HG03025 (cell line): ENCODE data around the gene SIAH3.

ENCODE experiments used
- ATAC-seq: cut with Tn5 transposase; IDR thresholded peaks from one replicate; pipeline ENCODE4 v1.9.1; 2021; ENCODE audit warnings: mild to moderate bottlenecking, moderate library complexity; ENCODE audit not compliant: unreplicated experiment, low FRiP score

Gene SIAH3

DNA sequence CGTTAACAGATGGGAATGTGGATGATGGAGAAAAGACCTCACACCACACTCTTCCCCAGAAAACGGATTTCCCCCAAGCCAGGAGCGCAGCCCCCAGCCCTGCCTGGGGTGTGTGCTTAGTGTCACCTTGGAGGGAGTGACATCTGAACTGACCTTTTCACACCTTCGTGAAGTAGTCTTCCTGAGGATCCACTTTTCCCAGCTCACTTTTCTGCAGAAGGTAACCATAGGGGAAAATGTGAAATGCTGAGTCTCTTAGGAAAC is 26.2 kb downstream of the SIAH3 start:
- ATAC-seq, result no peak

DNA sequence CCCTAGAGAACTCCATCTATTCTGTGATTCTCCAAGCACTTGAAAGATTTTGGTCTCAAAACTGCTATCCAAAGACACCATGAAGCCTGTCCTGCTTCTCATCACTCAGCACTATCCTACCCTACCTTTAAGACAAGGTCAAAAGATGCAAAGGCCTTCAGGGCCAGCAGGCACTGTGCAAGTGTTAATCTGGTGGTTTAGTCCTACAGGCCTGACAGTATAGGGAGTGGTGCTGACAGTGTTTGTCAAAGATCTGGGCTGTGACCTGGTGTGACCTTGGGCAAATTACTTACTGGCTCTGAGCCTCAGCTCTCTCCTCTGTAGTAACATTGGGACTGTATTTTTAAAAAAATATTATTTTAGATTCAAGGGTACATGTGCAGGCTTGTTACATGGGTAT is 28.0 kb downstream of the SIAH3 start:
- no peak for ATAC-seq

DNA sequence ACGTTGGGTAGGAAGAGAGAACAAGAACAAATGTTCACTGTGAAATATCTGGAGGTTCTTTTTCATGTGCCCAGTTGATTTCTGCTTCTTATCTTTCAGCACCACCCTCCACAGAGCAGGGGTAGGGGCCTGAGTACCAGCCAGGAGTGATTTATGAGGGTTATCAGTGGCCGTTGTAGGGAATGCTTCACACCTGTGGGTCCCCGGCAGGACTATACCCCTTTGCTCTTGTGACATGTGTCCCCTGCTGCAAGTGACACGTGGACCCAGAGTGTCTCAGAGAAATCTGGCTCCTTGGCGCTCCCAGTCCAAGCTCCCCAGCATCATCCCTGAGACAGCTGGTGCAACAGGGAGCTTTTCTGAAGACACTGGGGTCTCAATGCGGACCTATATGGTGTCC is 29.7 kb downstream of the SIAH3 start:
- ATAC-seq, result no peak

DNA sequence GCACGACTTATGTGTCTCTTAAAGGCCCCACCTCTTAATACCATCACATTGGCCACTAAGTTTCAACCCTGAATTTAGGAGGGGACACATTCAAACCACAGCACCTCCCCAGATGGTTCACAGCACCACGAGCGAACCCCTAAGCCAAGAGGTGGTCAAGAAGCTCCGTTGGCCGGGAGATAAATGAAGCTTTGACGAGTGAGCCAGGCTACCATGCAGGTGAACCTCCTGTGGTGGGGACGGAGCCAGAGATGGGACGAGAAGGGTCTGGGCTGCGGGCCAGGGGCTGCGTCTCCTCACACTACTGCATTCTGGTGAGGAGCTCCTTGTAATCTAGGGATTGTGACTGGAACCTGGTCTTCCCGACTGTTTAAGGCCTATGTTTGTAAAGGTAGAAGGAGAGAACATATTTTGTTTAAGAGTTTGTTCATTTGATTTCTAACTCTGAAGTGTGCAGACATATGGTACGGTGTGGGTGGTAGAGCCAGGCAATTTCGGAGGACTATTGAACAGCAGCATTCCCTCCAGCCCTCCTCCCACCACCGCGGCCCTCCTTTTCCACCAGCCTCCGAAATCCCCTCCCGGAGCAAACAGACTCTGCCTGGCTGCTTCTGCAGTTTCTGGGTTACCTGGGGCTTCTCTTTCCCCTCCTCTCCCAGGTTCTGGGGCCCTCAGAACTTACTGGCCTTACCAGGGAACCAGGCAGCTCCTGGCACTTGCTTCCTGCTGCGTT is 31.3 kb downstream of the SIAH3 start:
- ATAC-seq, result no peak

DNA sequence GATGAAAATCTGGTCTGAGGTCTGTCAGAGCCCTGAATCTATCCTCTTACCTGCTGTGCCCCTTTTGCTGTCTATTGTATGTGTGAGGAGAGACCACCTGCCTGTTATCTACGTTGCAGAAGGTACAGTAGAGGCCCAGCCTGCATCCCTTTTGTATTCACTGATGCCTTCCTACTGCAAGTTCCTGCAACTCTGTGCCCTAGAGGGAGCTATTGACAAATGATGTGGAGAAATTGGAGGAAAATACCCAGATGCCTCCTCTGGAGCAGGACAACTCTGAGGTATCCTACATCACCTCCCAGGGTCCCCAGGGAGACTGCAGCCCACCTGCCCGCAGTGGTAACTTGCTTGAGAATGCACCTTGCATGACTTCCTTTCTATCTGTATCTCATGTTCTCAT is 33.7 kb downstream of the SIAH3 start:
- ATAC-seq, result no peak

DNA sequence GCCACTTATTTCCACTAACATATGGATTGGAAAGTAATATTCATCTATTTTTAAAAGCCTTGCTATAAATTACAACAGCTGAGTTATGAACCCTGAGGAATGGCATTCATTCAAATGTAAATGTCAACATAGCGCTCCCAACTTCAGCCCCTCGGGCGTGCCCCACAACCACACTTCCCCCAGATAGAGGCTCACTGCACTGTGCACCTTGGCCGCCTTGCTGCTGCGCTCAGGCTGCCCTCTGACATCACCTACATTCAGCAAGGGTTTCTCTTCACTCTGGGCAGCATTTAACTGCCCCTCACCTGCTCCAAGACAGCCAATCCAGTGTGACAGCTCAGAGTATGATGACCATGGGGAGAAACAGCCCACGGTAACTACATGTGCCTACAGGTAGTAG is 35.1 kb downstream of the SIAH3 start:
- no peak for ATAC-seq

DNA sequence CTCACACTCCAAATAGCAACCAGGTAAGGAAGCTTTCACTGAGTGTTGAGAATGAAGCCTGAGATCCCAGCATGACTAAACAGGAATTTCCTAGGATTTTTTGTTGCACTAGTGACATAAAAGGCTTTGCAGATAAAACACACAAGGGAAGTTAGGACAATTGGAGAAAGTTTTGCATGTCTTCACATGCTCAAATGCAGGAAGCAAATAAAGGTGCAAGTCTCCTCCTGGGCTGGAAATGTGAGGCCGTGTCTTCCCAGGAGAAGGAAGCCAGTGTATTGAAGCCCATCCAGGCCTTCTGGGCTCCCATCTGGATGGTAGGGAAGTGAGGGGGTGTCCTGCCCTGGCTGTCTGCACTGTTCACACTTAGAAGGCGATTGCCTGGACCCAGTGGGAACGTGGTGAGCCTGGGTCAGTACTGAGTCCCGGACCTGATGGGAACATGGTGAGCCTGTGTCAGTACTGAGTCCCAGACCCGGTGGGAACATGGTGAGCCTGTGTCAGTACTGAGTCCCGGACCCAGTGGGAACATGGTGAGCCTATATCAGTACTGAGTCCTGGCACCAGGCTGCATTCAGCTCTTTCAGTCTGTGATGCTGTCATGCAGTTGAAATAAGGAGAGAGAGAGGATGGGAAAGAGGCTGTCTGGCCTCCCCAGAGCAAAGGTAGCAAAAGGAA is 38.7 kb downstream of the SIAH3 start:
- no peak for ATAC-seq

DNA sequence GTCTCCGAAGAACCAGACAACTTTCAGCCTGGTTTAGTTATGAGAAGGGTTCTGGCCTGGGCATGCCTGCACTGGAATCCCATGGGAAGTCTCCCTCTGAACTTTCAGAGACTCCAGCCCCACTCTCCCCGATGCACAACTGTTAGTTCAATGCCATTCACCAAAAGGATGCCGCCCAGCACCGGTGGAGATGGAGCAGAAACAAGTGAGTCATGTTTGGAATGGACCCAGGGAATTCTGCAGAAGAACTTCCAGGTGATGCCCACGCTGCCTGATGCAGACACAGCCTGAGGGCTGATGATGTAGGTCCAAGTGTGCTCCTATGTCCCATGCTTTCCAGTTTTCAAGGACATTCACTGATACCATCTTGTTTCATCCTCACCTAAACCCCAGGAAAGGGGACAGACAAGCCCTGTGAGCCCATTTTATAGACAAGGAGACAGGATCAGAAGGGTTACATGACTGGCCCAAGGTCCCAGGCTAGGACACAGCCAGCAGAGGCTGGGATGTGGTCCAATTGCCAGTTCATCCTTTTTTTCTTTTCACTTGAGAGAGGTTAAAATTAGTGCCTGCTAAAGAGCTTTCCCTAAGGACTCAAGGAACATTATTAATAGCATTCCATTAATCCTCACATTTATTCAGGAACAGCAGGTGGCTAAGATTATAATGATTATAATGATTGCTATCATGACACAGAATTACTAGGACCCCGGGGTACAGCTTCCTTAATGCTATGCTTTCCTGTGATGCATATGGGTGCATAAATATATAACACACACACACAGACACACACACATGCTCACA is 39.5 kb downstream of the SIAH3 start:
- ATAC-seq, result no peak

DNA sequence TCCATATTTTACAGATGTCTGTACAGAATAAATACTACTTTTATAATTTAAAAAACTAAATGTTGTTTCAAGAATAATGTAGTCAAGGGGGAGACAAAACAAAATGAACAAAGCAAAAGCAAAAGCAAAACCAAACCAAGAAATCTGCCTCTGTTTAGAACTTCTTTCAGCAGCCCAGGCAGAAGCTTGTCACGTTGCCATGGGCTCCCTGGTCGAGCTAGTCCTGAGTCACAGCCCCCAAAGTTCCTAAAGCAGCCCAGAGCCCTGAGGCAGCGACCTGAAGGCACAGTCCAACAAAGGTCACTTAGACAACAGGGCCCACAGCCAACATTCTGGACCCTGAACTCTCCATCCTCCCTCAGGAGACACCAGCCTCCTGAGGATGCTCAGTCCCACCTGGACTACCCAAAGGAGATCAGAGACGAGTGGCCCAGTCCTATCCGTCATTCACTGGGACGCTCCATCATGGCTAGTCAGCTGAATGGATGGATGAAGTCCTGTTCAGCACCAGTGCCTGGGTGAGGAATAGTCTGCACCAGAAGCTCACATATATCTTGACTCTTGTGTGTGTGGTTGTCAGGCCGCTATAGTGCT is 41.7 kb downstream of the SIAH3 start:
- ATAC-seq, result no peak

DNA sequence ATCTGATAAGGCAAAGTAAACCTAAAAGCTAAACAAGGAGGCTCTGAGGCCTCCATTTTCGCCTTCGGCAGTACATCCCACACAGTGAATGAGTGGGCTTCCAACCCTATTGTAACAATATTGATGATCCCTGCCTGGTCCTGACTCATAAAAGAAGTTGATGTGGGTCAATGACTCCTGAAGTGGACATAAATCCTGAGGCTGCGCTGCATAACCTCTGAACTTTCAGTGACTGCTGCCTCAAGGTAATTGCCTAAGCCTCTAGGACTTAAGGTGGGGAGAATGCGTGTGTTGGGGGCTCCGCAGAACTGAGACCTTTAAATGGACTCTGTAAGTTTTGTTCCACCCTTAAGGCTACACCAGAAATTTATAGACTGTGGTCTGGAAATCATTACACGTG is 42.6 kb downstream of the SIAH3 start:
- no peak for ATAC-seq

DNA sequence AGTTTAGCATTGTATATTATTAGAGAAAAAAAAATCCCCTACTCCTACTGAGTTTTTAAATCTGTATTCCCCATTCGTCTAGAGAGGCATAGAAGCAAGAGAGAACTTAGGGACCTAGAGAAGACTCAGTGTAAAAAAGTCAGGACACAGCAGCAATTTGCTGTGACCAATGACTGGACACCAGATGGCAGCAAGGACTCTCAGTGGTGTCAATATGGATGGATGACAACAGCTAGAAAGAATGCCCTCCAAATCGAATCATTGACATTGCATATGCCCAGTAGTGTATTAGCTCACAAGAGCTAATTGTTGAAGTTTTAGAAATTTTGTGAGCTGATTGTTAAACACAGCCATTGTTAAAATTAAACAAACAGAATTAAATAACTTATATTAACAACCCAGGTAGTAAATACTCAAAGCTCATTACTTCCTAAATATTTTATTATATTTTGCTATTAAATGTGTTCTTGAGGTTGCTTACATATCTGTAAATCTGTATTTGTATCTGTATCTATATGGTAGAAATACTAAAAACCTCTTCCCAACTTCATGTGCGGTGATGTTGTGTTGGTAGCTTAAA is 43.9 kb downstream of the SIAH3 start:
- no peak for ATAC-seq

DNA sequence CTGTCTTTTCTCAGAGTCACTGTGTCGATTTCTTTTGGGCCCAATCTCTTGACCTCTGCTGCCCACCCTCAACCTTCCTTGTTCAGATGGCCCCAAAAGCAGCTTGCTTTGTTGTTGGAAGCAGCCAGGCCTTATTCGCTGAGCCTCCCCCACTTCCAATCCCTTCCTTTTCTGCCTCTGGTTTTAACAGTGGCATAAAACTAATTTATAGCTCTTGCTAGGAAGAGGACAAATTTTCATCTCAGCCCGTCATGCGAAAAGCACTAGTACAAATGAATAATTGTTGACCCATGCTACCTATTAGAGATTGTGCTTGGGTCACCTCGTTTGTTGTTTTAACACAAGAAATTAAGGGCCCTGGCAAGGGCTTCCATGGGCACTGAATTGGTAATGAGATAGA is 51.1 kb downstream of the SIAH3 start:
- no peak for ATAC-seq

DNA sequence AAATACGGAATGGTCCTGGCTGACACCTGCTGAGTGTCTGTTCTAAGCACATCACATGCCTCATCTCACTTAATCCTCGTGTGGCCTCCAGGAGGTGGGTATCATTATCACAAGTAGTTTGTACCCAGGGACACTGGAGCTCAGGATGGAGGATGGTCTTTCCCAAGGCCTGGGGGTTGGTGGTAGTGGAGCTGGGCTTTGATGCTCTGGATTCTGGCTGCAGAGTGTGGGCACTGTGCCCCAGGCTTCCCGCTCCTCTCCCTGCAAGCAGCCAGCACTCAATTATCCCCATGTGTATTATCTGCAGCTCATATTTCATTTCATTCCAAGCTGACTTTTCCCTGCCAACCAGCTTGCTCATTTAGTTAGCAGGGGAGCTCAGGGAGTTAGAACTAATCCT is 52.1 kb downstream of the SIAH3 start:
- no peak for ATAC-seq

DNA sequence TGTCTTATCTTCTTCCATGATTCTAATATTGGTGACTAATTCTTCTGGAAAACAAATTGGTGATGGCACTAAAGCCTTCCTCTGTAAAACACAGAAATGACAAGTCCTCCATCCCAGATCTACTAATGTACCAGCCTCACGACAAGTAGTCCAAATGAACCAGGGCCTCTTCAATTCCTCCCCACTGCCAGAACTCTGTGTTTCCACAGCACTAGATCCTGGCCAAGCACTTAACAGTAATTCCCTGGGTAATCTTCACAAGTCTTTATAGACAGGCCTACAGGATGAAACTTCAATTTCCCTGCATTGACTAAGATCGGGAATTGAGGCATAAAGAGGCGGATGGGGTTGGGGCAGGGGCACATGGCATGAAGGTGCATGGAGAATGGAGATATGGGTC is 52.7 kb downstream of the SIAH3 start:
- ATAC-seq, result no peak

DNA sequence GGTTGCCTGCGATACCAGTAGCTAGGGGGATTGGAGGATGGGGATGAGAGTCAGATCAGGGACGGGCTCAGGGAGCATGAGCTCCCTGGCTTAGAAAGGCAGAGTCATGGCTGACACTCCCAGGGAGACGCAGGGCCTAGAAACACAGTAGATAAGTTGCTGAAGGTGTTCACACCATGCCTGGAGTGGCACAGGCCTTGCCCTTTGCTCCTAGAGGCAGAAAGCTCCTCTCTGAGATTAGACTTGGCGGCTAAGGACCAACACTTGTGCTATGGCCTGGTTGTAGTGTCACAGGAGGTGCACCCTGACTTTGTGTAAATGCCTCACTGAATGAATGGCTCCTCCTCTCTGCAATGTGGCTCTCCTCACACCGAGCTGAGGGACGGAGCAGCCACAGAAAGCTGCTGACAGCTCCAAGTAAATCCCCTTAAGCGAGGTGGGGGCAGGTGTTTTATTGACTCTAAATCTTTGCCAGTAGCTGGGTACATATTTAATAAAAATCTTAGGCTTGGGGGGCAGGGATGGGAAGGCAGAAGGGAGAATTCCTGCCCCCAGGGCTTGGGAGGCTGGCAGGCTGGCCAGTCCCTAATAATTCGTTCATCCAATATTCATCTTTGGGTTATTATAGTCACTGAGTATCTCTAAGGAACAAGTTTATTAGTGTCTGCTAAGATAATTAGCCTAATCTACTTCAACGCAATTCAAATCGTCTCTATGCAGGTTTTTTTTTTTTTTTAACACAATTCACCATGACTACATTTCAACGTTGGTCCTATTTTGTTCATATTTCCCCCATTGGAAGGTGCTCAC is 54.9 kb downstream of the SIAH3 start:
- ATAC-seq, result no peak

DNA sequence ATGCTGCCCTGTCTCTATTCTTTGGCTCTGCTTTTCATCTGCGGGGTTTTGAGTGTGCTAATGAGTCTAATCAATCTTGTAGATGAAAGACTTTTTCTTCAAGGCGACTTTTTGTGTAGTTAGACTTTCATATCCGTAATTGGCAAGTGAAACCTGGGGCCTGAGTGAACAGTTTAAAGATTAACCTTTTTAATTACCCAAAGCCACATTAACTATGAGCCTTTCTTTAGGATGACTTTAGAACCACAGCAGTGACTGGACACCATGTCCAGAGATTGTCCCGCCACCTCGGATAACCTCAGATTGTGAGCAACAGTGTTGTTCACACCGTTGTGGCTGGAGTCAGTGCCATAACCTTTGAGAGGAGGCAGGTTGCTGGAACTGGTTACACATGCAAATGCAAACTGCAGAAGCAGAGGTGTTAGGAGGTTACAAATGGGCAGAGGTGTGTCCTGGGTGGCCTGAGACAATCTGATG is 58.7 kb downstream of the SIAH3 start:
- ATAC-seq, result no peak

DNA sequence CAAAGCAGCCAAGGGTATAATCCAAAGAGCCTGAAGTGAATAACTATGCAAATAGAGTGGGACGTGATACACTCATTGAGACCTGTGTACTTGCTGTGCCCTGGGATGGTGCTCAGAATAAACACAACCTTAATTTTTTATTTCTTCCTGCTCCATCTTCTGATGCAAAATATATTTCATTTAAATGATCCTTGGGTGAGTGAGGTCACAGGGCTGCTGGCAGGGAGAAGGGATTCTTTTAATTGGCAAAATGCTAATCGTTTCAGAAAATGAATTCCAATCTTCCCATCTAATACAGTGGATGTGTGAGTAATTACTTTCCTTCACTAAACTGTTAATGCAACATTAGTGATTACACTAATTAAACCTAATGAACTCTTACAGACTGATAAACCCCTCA is 63.5 kb downstream of the SIAH3 start:
- no peak for ATAC-seq

DNA sequence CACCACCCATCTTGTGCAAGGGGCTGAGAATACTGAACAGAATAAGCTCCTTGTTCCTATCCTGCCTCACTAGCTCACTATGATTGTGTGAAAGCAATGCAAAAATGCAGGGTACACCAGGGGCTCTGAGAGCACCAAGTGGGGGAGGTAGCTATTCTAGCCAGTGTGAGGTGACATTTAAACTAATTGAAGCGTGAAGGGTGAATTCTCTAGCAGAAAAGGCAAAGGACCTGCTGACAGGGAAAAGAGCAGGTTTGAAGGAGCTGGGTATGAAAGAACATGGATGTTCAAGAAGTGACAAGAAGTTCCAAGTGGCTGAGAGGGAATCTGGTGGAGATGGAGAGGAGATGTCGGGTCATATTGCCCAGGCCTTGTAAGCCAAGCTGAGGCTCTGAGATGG is 64.2 kb downstream of the SIAH3 start:
- no peak for ATAC-seq

DNA sequence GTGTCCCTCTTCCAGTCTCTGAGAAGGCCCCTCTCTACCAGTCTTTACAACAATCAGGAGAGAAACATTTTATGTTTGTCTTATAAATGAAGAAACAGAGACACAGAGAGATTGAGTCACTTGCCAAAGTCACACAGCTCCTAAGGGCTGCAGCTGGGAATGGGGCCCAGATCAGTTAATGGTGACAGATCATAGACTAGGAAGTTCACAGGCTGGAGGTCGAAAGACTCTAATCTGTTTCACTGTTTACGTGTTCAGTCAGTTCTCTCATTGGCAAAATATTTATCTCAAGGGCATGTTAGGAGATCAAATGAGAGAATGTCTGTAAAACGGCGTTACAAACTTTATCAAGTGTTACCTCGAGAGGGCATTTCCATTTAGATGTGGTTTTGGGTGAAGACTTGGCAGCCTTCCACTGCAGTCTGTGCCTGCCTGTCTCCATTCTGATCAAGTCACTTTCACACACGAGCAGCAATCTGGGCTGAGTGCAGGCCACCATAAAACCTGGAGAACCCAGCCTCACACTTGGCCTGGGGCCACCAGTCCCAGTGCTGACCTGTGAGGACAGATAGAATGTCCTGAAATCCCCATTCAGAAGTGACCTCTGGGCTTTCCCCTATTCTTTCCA is 65.1 kb downstream of the SIAH3 start:
- ATAC-seq, result no peak
